ENCODE results near the gene UBE2F. TPM values are rescaled to one million over a fixed set of nuclear protein-coding genes. Genes with fewer than 3 reads are reported as not detected.

Gene UBE2F, protein sequence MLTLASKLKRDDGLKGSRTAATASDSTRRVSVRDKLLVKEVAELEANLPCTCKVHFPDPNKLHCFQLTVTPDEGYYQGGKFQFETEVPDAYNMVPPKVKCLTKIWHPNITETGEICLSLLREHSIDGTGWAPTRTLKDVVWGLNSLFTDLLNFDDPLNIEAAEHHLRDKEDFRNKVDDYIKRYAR
- 10 to 100 TPM; 62.6 to 66.9 (median 64.0) TPM for total RNA-seq

DNA sequence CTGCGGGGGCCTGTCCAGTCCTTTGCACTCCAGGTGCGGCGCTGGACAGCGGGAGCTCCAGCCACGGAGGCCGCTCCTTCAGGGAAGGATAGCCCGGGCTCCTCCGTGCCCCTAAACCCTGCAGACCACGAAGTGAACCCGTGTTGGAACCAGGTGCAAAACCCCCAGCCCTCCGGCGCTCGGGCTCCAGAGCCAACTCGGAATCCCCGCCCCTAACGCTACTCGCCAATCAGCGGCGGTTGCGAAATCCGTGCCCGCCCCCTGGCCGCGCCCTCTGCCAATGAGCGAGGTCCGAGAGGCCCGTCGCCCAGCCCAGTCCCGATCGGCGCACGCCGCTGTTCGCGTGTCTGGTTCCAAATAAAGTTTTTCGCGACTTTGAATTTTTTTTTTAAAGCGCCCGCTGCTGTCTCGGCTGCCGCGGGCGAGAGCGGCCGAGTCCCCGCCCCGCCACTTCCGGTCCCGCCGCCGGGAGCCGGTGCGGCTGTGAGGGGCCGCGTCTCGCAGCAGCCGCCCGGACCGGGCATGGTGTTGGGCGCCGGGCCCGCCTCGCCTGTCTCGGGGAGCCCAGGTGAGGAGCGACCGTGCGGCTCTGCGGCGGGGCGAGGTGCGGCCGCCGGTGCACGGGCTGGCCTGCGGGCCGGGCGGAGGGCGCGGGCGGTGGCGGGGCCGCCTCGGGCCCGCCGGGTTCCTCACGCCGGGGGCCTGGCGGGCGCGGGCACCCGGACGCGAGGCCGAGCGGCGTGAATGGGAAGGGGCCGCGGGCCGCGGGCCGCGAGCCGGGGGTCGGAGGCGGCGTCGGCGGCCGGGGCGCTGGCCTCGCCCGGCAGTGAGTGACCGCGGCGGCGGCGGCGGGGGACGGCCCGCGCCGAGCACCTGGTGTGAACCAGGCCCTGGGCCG lies at the start of gene UBE2F:
Gene UBE2F (plus strand): TSS at position 450 of the 898 bp plus-strand sequence. CDS start 6,094 bp downstream, outside the sequence.
- peaks cover 8 to 9% of the 10 kb centered on the region in 2 donors for H3K4me1 ChIP-seq
- H3K27ac ChIP-seq = peak within 1 kb of the TSS; percentile 48 to 78
- TF ChIP-seq, protein P1, sequence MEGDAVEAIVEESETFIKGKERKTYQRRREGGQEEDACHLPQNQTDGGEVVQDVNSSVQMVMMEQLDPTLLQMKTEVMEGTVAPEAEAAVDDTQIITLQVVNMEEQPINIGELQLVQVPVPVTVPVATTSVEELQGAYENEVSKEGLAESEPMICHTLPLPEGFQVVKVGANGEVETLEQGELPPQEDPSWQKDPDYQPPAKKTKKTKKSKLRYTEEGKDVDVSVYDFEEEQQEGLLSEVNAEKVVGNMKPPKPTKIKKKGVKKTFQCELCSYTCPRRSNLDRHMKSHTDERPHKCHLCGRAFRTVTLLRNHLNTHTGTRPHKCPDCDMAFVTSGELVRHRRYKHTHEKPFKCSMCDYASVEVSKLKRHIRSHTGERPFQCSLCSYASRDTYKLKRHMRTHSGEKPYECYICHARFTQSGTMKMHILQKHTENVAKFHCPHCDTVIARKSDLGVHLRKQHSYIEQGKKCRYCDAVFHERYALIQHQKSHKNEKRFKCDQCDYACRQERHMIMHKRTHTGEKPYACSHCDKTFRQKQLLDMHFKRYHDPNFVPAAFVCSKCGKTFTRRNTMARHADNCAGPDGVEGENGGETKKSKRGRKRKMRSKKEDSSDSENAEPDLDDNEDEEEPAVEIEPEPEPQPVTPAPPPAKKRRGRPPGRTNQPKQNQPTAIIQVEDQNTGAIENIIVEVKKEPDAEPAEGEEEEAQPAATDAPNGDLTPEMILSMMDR (IDR thresholded peaks at IDR 0.05) = no peak
- peak in 2 of 3 donors; percentile 74 to 84 for TF ChIP-seq POLR2AphosphoS5 (IDR thresholded peaks at IDR 0.05)
- no peak for TF ChIP-seq POLR2A (IDR thresholded peaks at IDR 0.05)
- H3K9me3 ChIP-seq = peaks cover 0 to 9% of the 10 kb centered on the region in 2 donors
- intact Hi-C loops (cut with DNase I; ENCODE audit: low total_unique reads) = no loop called here
- no peaks in the 10 kb centered on the region for H3K27me3 ChIP-seq
- peak within 1 kb of the TSS; percentile 71 to 87 (median 75) for H3K4me3 ChIP-seq
- peak; percentile 93 to 98 for DNase-seq (ENCODE audit: low spot score in 2 of 2)
- H3K36me3 ChIP-seq = no peaks in the 10 kb centered on the region

DNA sequence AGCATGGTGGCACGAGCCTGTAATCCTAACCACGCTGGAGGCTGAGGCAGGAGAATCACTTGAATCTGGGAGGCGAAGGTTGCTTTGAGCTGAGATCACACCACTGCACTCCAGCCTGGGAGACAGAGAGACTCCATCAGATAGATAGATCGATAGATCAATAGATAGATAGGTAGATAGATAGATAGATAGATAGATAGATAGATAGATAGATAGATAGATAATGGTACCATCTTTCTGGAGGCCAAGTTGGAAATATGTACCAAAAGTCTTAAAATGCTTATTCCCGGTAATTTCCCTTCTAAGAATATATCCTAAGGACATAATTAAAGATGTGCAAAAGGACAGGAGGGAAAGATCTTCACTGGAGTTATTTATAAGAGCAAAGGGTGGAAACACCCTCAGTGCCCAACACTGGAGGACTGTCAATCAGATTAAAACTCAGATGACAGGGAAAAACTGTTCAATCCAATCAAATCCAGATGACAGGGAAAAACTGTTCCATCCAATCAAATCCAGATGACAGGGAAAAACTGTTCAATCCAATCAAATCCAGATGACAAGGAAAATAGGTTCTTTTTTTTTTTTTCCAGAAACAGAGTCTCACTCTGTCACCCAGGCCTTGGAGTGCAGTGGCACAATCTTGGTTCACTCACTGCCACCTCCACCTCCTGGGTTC lies 49.0 kb upstream of the UBE2F start:
- Histone ChIP-seq H3K36me3 (no peaks in the 10 kb centered on the region), H3K4me1 (no peaks in the 10 kb centered on the region), H3K27ac (no peak overlapping the region), H3K9me3 (no peaks in the 10 kb centered on the region), H3K4me3 (no peak overlapping the region), H3K27me3 (no peaks in the 10 kb centered on the region)
- TF ChIP-seq, protein P1 (IDR thresholded peaks at IDR 0.05) = no peak
- no peak for TF ChIP-seq POLR2A (IDR thresholded peaks at IDR 0.05)
- TF ChIP-seq POLR2AphosphoS5 (IDR thresholded peaks at IDR 0.05) = no peak
- intact Hi-C loops (cut with DNase I; ENCODE audit: low total_unique reads) = no loop called here
- DNase-seq (ENCODE audit: low spot score in 2 of 2) = no peak

DNA sequence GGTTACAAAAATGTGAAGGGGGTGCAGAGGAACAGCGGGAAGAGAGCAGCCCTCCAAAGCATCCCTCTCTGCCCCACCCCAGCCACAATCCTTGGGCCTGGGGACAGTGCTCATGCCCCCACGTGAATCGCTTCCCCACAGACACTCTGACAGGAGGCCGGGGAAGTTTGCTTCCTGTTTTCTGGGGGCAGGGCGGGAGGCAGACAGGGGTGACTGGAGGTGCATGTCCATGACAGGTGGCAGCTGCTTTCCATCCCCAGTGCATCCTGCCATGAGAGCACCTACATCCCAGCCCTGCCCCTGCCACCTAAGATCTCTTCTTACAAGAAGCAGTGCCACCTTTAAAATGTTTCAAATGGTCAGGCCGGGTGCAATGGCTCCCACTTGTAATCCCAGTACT lies 47.2 kb upstream of the UBE2F start:
- H3K27me3 ChIP-seq = no peaks in the 10 kb centered on the region
- no peak overlapping the region for H3K27ac ChIP-seq
- no peak for TF ChIP-seq POLR2AphosphoS5 (IDR thresholded peaks at IDR 0.05)
- TF ChIP-seq, protein P1 (IDR thresholded peaks at IDR 0.05) = no peak
- TF ChIP-seq POLR2A (IDR thresholded peaks at IDR 0.05) = no peak
- no peak for DNase-seq (ENCODE audit: low spot score in 2 of 2)
- no peak overlapping the region for H3K4me3 ChIP-seq
- no peaks in the 10 kb centered on the region for H3K4me1 ChIP-seq
- H3K9me3 ChIP-seq = no peaks in the 10 kb centered on the region
- intact Hi-C loops (cut with DNase I; ENCODE audit: low total_unique reads) = no loop called here
- no peaks in the 10 kb centered on the region for H3K36me3 ChIP-seq

DNA sequence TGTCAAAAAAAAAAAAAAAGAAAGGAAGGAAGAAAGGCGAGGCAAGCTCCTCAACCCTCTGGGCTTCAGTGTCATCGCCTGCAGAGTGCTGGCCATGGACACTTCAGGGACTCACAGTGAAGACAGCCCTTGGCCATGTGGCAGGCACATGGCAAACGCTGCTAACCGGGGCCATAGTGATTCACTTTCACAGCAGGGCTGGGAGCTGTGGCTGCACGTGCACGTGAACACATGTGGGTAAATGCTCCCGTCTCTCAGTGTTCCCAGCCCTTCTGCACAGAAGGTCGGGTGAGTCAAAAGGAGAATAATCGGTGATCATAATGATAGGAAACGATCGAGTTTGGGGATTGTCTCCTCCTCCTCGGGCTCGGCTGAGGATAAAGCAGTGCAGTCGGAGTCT lies 46.1 kb upstream of the UBE2F start:
- H3K9me3 ChIP-seq = no peaks in the 10 kb centered on the region
- H3K4me1 ChIP-seq = no peaks in the 10 kb centered on the region
- intact Hi-C loops (cut with DNase I; ENCODE audit: low total_unique reads) = no loop called here
- TF ChIP-seq POLR2A (IDR thresholded peaks at IDR 0.05) (no peak), POLR2AphosphoS5 (IDR thresholded peaks at IDR 0.05) (no peak)
- TF ChIP-seq, protein P1 (IDR thresholded peaks at IDR 0.05) = no peak
- no peaks in the 10 kb centered on the region for H3K27me3 ChIP-seq
- DNase-seq (ENCODE audit: low spot score in 2 of 2) = no peak
- no peaks in the 10 kb centered on the region for H3K36me3 ChIP-seq
- H3K27ac ChIP-seq = no peak overlapping the region
- no peak overlapping the region for H3K4me3 ChIP-seq

Data from breast epithelium (tissue), 4 donors.